Bone marrow (tissue), 2 donors: Measurements from ENCODE around the gene TANGO6.

ENCODE experiments used
- DNase-seq, 2 donors: peaks; one replicate each; lab custom pipeline; 2025; lab: John Stamatoyannopoulos, UW

Gene TANGO6

DNA sequence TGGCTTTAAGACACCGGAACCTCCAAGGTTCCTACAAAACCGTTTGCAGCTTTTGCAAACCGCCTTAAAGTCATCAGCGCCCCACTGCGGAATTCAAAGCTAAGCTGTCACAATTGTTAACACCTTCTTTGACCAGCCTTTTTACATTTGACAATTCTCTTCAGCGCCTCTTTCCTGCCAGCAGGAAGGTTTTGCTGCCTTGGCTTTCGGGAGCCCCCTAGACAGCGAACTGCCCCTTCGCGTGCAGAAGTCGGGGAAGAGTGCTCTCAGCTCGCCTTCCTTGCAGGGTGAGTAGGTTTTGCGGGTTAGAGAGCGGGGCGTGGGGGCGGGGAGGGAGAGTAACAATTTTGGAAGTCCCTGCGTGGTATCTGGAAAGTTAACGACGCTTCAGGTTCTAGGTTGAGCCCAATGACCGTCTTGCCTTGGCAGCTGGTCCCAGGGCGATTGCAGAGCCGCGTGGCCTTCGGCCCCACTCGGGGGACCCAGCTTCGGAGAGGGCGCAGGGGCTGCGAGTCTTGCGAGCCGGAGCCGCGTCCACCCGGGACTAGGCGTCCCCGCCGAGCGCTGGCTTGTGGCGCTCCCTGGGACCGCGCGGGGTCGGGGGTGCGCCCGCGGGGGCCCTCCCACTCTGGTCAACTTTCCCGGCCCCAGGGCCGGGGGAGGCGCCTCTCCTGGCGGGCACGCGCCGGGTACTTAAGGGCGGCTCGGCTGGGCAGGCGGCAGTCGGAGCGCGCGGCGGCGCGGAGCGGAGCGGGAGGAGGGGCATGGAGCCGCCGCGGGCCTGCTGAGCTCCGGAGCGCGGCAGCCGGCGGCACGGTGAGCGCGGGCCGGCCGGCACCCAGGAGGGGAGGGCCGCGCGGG lies 262.4 kb downstream of the TANGO6 start, which contains the start of gene HAS3:
TSS of gene HAS3 (plus strand) at position 153 of the 861 bp plus-strand sequence. CDS start 3,743 bp downstream, outside the sequence.
- no peak for DNase-seq

DNA sequence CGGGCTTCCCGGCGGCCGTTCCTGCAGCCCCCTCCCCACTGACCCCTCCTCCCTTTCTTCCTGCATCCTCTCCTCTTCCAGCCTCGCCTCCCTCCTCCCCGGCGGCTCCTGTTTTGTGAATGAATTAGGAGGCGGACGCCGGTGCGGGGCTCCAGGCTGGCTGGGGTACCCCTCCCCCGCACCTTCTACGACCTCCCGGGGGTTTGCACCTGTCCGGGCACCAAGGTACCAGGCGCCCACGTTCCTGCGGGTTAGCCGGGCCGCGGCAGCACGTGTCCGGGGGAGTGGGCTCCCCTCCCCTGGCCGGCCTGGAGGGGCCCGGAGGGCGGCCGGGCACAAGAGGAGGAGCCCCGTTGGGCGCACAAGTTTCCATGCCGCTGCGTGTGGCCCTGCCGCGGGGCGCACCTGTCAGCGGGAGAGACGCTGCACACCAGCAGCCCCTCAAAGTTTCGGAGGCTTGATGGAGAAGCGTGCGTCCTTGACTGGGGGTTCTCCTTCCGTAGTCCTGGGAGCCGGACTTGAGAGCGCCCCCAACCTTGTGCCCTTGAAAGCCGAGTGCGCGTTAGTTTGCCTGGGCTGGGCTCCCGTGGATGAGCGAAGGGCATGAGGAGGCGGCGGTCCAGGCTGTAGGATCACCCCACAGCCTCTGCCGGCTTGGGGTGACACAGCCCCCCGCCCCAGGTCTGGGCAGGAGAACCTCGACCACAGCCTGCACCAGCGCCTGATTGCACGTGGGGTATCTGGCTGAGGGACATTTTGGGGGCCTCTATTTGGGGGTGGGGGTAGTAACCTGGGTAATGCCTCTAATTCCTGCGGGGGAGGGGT lies 263.4 kb downstream of the TANGO6 start:
- DNase-seq = no peak

DNA sequence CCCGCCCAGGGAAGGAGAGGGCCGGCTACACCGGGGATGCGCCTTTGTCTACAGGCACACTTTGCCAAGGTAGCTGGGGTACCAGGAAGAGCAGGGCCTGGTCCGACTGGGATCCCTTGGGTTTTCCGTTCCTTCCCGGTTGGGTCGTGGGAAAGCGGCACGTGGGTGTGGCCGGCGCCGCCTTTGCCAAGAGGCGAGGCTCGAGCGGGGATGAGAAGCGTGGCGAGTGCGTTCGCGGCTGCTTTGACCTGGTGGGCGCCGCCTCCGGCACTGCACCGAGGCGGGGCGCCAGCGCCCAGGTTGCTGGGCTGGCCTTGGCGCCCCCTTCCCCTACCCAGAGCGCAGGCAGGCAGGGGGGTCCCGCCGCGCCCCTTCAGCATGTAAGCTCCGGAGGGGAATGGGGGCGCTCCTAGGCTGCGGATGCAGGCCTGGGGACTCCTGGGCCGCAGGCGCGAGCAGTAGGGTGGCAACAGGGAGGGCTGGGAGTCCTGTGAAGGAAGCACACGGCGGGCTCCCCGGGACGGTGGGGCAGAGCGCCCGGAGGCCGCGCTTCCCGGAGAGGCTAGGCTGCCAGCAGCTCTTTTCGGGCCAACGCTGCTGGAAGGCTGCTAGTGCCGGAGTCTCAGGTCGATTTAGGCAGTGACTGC lies 264.1 kb downstream of the TANGO6 start:
- DNase-seq = no peak

DNA sequence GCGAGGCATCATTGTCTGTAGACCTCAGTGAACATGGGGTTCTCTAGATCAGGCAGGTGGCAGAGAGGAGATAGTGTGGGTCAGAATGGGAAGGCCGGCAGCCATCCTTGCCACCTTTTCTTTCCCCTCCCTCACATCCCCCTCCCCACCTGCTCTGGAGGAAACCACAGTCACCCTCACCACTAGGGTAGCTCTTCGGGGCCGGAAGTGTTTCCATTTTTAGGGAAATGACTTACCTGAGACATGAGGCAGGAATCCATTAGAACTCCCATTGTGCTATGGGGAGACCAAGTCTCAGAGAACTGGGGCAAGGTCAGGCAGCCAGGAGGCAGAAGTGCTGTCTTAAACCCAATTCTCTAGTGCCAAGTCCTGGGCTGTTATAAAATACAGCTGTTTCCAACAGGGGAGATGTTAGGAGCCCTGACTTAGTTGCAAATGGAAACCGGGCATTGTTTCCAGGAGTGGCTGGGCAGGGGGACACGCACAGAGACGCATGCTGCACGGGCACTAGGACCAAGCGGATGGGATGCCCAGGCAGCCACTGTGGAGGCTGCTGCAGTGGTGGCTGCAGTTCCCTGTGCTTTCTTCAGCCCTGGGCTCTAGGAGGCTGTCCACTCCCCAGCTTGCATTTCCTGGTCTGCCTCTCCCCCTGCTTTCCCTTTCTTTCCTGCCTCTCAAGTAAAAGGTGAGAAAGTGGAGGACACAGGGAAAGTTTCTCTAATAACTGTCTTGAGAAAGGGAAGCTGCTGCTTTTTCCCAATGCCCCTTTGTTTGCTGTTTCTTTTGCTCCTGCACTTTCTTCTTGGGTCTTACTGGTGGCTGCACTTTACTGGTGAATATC lies 265.0 kb downstream of the TANGO6 start:
- DNase-seq = no peak

DNA sequence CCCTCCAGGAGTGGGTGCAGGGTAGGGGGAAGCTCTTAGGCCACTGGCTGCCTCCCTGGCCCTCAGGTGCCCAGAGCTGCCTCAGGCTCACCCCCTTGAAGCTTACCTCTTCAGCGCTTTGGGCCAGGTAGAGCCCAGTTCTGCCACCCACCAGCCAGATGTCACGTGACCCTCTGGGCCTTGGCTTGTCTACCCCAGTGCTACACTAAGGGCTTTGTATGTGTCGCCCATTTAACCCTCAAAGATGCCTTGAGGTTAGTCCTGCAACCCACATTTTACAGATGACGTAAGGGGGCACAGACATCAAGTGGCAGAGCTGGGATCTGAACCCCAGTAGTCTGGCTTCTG lies 265.5 kb downstream of the TANGO6 start:
- DNase-seq = no peak

DNA sequence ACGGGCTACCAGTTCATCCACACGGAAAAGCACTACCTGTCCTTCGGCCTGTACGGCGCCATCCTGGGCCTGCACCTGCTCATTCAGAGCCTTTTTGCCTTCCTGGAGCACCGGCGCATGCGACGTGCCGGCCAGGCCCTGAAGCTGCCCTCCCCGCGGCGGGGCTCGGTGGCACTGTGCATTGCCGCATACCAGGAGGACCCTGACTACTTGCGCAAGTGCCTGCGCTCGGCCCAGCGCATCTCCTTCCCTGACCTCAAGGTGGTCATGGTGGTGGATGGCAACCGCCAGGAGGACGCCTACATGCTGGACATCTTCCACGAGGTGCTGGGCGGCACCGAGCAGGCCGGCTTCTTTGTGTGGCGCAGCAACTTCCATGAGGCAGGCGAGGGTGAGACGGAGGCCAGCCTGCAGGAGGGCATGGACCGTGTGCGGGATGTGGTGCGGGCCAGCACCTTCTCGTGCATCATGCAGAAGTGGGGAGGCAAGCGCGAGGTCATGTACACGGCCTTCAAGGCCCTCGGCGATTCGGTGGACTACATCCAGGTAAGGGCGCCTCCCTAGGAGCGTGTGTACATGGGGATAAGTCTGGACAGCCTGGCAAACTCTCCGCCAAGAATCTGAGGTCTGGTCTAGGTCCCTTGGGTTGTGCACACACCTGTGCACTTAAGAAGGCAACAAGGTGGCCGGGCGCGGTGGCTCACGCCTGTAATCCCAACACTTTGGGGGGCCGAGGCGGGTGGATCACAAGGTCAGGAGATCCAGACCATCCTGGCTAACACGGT lies 266.3 kb downstream of the TANGO6 start:
- no peak for DNase-seq

DNA sequence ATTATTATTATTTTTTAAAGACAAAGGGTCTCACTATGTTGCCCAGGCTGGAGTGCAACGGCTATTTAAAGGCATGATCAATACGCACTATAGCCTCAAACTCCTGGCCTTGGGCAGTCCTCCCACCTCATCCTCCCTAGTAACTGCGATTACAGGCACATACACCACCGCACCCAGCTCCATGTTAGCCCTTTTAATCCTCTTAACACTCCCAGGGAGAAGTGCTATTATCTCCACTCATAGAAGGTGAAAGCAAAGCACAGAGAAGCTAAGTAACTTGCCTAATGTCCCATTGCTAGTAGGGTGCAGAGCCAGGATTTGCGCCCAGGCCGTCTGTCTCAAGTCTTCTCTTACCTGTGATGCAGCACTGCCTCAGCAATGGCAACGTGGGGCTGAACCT lies 267.1 kb downstream of the TANGO6 start:
- DNase-seq = no peak

DNA sequence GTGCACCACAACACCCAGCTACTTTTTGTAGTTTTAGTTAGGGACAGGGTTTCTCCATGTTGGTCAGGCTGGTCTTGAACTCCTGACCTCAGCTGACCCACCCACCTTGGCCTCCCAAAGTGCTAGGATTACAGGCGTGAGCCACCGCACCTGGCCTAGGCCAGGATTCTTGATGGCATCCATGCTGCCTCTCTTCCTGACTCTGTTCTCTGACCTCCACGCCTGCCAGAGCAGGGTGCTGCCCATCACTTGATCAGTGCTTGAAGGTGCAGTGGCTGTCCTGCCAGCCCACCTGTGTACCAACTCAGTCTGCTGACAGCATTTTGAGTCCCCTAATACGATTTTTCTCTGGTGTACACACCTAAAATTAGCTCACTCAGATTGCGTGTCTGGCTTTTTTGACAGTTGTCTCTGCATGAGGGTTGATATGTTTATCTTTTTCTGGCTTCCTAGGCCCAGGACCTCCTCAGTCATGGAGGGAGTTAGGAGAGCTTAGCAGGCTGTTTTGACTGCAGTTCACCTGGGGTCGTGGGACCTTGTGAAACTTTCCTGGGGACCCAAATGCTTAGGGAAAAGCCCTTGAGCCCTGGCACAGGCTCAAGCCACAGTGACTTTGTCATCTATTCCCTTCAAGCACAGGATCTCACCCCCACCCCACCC lies 268.0 kb downstream of the TANGO6 start:
- DNase-seq = no peak

DNA sequence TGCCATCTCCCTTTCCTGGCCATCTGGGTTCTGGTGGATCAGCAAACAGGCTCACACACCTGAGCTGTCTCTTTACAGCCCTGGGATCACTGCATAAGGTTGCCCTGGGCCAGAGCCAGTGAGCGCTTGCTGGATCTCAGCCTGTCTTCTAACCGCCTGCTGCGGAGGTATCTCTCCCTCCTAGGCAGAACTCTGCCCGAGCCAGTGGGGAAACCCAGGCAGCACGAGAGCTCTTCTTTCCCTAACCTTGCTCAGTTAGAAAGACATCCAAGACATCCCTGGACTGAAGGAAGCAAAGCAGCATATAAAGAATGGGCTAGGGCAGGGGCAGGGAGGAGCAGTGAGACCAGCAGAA lies 268.5 kb downstream of the TANGO6 start:
- no peak for DNase-seq

DNA sequence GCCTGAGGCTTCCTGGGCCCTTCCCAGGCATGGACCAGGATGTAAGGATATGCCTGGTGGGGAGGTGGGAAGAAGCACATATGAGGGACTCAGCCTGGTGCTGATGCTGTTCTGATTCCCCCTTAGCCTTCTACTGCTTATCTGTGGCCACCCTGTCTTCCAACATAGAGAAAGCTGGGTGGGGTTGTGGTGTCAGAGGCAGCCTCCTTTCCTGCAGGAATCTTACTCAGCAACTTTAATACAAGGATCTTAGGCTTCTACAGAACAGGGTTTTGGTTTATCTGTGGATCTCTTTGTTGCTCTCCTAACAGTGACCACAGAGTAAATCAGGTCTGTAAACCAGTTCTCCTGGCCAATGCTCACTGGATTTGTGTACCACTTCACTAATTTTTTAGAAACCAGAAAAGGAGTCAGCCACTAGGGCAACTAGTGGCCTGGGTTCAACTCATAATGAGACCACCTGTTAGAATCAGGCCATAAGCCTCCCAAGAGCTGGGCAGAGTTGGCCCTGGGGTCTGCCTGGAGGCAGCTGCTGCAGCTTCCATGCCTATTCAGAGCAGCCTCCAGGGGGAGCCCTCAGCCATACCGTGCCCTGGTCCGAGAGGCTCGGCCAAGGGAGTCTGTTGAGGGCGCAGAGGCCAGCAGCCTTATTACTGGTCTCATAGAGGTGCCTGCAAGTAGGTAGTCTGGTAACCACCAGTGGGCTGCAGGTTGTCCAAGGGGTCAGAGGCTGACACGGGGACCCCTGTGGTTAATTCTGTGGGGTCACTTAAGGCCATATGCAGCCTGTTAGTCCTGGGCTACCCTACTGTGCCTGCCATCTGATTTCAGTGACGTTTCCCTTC lies 269.2 kb downstream of the TANGO6 start:
- peak in 1 of 2 donors; percentile 22 for DNase-seq

DNA sequence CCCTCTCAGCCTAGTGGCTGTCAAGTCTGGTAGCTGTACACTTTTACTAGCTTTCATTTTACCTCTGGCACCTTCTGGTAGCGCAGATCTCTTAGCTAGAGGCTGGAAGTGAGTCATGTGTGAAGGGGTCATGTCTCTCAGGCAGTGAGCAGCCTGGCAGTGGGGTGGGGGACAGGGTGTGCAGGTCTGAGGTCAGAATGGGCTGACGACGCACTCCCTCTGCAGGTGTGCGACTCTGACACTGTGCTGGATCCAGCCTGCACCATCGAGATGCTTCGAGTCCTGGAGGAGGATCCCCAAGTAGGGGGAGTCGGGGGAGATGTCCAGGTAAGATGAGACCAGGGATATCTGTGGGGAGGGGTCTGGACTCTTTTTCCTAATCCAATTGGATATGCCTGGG lies 269.9 kb downstream of the TANGO6 start:
- DNase-seq = no peak

DNA sequence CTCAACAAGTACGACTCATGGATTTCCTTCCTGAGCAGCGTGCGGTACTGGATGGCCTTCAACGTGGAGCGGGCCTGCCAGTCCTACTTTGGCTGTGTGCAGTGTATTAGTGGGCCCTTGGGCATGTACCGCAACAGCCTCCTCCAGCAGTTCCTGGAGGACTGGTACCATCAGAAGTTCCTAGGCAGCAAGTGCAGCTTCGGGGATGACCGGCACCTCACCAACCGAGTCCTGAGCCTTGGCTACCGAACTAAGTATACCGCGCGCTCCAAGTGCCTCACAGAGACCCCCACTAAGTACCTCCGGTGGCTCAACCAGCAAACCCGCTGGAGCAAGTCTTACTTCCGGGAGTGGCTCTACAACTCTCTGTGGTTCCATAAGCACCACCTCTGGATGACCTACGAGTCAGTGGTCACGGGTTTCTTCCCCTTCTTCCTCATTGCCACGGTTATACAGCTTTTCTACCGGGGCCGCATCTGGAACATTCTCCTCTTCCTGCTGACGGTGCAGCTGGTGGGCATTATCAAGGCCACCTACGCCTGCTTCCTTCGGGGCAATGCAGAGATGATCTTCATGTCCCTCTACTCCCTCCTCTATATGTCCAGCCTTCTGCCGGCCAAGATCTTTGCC lies 271.1 kb downstream of the TANGO6 start:
- DNase-seq = no peak

DNA sequence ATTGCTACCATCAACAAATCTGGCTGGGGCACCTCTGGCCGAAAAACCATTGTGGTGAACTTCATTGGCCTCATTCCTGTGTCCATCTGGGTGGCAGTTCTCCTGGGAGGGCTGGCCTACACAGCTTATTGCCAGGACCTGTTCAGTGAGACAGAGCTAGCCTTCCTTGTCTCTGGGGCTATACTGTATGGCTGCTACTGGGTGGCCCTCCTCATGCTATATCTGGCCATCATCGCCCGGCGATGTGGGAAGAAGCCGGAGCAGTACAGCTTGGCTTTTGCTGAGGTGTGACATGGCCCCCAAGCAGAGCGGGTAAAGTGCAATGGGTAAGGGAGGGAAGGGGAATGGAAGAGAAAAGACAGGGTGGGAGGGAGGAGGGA lies 271.6 kb downstream of the TANGO6 start:
- DNase-seq = no peak

DNA sequence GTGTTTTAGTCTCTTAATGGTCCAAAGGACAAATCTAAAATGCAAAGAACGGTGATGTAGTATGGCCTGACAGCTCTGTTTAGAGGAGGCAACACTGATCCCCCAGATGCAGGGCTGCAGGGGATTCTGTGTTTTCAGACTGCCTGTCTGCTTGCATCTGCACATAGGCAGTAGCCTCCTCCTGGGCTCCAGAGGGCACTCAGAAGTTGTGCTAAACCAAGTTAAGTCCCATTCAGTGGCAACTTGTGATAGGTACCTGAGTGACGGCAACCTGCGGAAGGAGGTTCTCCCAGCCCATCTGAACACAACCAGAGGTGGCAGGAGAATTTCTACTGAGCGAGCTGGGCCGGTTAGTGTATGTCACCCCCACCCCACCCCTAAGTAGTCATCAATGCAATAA lies 272.0 kb downstream of the TANGO6 start:
- DNase-seq = no peak

DNA sequence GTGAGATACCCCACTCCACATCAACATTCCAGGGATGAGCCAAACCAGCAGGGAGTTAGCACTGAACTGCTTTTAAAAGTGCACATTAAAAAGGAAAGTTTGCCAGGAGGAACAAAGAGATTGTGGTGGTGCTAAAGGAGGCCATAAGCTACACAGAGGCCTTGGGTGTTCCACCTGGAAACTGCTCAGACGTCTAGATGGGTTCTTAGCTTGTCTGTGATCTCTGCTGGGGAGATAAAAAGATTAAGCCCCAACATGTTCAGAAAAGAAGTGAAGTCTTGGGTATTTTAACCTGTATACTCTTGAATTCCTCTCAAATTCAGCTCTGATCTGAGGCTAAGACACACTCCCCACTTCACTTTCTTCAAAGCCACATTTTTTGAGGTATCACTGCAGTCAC lies 272.5 kb downstream of the TANGO6 start:
- DNase-seq = no peak

DNA sequence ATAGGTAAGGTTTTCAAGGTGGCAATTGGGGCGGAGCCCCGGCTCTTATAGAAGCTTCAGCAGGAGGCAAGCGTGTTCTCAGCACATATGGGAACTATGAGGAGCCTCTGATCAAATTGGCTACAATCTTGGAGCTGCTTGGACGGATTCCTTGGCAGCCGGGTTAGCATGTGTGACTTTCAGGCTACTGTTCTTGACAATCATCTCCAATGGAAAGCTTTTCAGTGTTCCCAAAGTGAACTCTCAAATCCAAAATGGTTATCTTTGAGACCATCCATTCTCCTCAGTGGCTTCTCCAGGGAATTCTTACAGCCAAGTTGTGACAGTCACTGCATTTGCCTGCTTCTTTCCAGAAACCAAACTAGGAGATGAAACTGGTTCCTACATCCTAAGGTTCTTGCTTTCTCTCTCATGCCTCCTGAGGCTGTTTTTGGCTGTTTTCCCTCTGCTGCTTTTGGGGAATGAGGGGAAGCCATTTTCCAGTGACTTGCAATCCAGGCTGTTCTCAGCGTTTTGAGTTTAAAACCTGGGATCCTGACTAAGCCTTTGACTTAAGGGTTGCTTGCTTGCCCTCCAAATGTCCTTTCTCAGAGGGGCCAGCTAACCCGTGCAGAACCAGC lies 273.0 kb downstream of the TANGO6 start:
- no peak for DNase-seq

DNA sequence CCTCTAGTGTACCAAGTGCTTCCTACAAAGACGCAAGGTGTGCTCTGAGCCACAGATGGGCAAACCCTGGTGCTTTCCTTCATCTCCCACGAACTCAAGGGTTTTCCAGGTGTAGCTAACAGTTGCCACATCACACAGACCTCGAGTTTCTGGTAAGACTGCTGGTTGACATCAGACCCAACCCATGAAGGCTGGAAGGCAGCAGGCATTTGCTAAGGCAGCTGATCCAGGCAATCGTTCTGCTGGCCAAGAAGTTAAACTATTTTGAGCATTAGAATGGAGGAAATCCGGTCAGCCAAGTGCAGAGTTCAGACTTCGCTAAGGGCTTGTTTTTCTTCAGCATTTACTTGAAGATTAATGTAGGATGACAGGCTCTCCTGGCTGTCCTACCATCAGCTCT lies 273.6 kb downstream of the TANGO6 start:
- no peak for DNase-seq

DNA sequence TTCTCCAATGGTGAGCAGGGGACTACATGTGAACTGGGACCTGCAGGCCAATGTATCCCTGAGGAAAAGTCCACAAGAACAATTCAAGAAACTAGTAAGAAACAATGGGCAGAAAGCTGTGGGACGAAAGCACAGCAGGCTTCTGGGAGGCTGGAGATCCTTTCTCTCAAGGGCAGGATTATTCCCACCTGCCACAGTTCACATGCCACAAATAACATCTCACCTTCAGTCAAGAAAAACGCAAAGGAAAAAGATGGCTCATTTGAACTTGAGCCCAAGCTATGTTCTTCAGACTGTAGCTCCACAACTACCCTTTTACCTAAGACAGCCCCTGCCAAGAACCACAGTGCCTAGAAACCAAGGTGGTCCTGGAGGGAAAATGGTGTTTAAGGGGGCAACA lies 275.1 kb downstream of the TANGO6 start:
- DNase-seq = no peak

DNA sequence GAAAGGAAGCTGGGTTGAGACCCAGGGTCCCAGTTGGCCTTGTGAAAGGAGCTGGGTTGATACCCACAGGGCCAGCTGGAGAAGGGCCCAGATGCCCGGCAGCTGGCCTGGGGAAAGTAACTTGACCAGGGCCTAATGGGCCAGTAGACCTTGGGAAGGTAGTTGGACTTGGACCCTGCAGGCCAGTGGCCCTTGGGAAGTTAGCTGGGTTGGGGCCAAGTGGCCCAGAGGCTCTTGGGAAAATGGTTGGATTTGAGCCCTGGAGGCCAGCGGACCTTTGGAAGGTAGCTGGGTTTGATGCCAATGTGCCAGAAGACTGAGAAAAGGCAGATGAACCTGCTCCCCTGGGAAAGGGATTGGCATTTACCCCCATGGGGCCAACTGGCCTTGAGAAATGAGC lies 275.7 kb downstream of the TANGO6 start:
- no peak for DNase-seq
